Neural crest cell (in vitro differentiated cells): Measurements from ENCODE around the gene API5. TPM values are rescaled to one million over a fixed set of nuclear protein-coding genes. Genes with fewer than 3 reads are reported as not detected.
A peak's percentile ranks its signal among the peaks of the same experiment; 100 is the strongest.

Source experiments
- DNase-seq: peaks from one replicate; pipeline ENCODE4 v3.0.0; 2021; ENCODE audit warnings: low read depth, mixed read lengths, low spot score
- H3K27ac Mint-ChIP-seq: one replicate; pipeline ENCODE4 v1.8.0; 2021; ENCODE audit warnings: mild to moderate bottlenecking, mixed read lengths; ENCODE audit not compliant: unreplicated experiment
- H3K27me3 Mint-ChIP-seq: 2 replicates; pipeline ENCODE4 v1.8.0; 2021; ENCODE audit warnings: low read depth, mild to moderate bottlenecking, mixed read lengths
- H3K36me3 Mint-ChIP-seq: 2 replicates; pipeline ENCODE4 v1.8.0; 2021; ENCODE audit warnings: low read depth, mild to moderate bottlenecking, mixed read lengths
- H3K4me1 Mint-ChIP-seq: 2 replicates; pipeline ENCODE4 v1.8.0; 2021; ENCODE audit warnings: mixed read lengths
- H3K4me3 Mint-ChIP-seq: one replicate; pipeline ENCODE4 v1.8.0; 2021; ENCODE audit warnings: mild to moderate bottlenecking, mixed read lengths
- H3K9me3 Mint-ChIP-seq: 2 replicates; pipeline ENCODE4 v1.8.0; 2021; ENCODE audit warnings: mixed read lengths
- CTCF ChIP-seq: fragments of 200-600 bp; sonication (generic); conservative IDR thresholded peaks from 2 replicates; pipeline ENCODE4 v1.5.0; 2021; ENCODE audit warnings: antibody characterized with exemption, mild to moderate bottlenecking
- total RNA-seq: library from RNA; stranded (reverse); gene quantifications from 2 replicates; pipeline ENCODE4 v1.2.1, GENCODE V29; 2021

Gene API5
- total RNA-seq, 1 donor from 2014 or later: 166 TPM

DNA sequence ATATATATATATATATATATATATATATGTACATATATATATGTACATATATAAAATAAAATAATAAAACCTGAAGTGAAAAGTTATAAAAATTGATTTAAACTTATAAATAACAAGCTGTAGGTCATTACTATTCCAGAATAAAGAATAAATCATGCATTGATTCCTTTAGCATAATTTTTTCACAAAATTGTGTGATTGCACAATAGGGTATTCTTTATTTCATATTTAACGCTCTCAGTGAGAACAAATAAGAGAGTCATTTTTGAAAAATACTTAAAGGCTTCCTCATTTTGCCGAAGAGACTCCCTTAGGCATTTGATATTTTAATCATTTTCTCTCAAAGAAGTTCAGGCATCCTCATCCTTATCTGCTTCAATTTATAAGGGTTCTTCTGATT is 41.3 kb upstream of the API5 start:
- H3K27me3 Mint-ChIP-seq: no peaks in the 10 kb centered on the region
- H3K4me3 Mint-ChIP-seq: no peak overlapping the region
- H3K27ac Mint-ChIP-seq: no peak overlapping the region
- peaks cover 21% of the 10 kb centered on the region for H3K4me1 Mint-ChIP-seq
- H3K36me3 Mint-ChIP-seq: peaks cover 4% of the 10 kb centered on the region
- H3K9me3 Mint-ChIP-seq: peaks cover 4% of the 10 kb centered on the region
- no peak for TF ChIP-seq CTCF
- no peak for DNase-seq

- DNase-seq: no peak
- Mint-ChIP-seq H3K27ac (no peak overlapping the region), H3K36me3 (no peaks in the 10 kb centered on the region), H3K9me3 (no peaks in the 10 kb centered on the region), H3K27me3 (peaks cover 10% of the 10 kb centered on the region), H3K4me1 (peaks cover 9% of the 10 kb centered on the region), H3K4me3 (no peak overlapping the region)
- peak; percentile 57 for TF ChIP-seq CTCF
Measured at GRCh38 chr11:43278193-43278956, 33.4 kb upstream of the API5 start.

- Mint-ChIP-seq H3K27me3 (peaks cover 10% of the 10 kb centered on the region), H3K9me3 (no peaks in the 10 kb centered on the region), H3K4me1 (peaks cover 14% of the 10 kb centered on the region), H3K36me3 (no peaks in the 10 kb centered on the region), H3K27ac (peak overlapping the region; percentile 35), H3K4me3 (no peak overlapping the region)
- TF ChIP-seq CTCF: peak; percentile 97
- peak; percentile 64 for DNase-seq
Measured at GRCh38 chr11:43282607-43283440, 29.0 kb upstream of the API5 start.

GRCh38 chr11:43285826-43286225 is 26.0 kb upstream of the API5 start:
- DNase-seq: no peak
- no peak for TF ChIP-seq CTCF
- Mint-ChIP-seq H3K27me3 (peaks cover 10% of the 10 kb centered on the region), H3K27ac (no peak overlapping the region), H3K36me3 (no peaks in the 10 kb centered on the region), H3K4me1 (peaks cover 14% of the 10 kb centered on the region), H3K4me3 (no peak overlapping the region), H3K9me3 (no peaks in the 10 kb centered on the region)

- no peaks in the 10 kb centered on the region for H3K9me3 Mint-ChIP-seq
- H3K27me3 Mint-ChIP-seq: peaks cover 12% of the 10 kb centered on the region
- no peaks in the 10 kb centered on the region for H3K36me3 Mint-ChIP-seq
- DNase-seq: no peak
- no peak overlapping the region for H3K27ac Mint-ChIP-seq
- H3K4me3 Mint-ChIP-seq: no peak overlapping the region
- peaks cover 5% of the 10 kb centered on the region for H3K4me1 Mint-ChIP-seq
- no peak for TF ChIP-seq CTCF
Measured at GRCh38 chr11:43289368-43289767, 22.4 kb upstream of the API5 start.
